Thymus (tissue), 11 donors: ENCODE results near the gene SPATA31D1. TPM values are rescaled to one million over a fixed set of nuclear protein-coding genes. Genes with fewer than 3 reads are reported as not detected.

Source experiments
- DNase-seq, 9 donors: peaks; one replicate each; pipeline ENCODE4 v3.0.0-alpha.2; 2013; ENCODE audit warnings: low spot score in 9 of 9, low read depth in 6 of 9, missing footprints in 1 of 9
- H3K27ac ChIP-seq, 2 donors: one replicate each; pipeline ENCODE4 v1.5.1; 2013; ENCODE audit warnings: control low read depth in 1 of 2, low read depth in 1 of 2, low read length in 1 of 2, mild to moderate bottlenecking in 1 of 2, moderate library complexity in 1 of 2
- H3K27me3 ChIP-seq, 2 donors: one replicate each; pipeline ENCODE4 v1.5.1; 2013; ENCODE audit warnings: low read length in 1 of 2; ENCODE audit not compliant: control insufficient read depth in 2 of 2, insufficient read depth in 1 of 2
- H3K36me3 ChIP-seq, 2 donors: one replicate each; pipeline ENCODE4 v1.5.1; 2013; ENCODE audit warnings: low read length in 1 of 2, mild to moderate bottlenecking in 1 of 2, moderate library complexity in 1 of 2; ENCODE audit not compliant: control insufficient read depth in 2 of 2, insufficient read depth in 2 of 2
- H3K4me1 ChIP-seq, 2 donors: one replicate each; pipeline ENCODE4 v1.5.1; 2013; ENCODE audit warnings: low read length in 2 of 2; ENCODE audit not compliant: control insufficient read depth in 2 of 2, insufficient read depth in 2 of 2
- H3K4me3 ChIP-seq, 2 donors: one replicate each; pipeline ENCODE4 v1.5.1; 2013; ENCODE audit warnings: low read length in 2 of 2, control low read depth in 1 of 2, mild to moderate bottlenecking in 1 of 2
- H3K9me3 ChIP-seq, 2 donors: one replicate each; pipeline ENCODE4 v1.5.1; 2013; ENCODE audit warnings: low read length in 1 of 2, mild to moderate bottlenecking in 1 of 2; ENCODE audit not compliant: control insufficient read depth in 2 of 2, insufficient read depth in 1 of 2
- WGBS: extraction: QIAGEN DNeasy Blood & Tissue Kit; methylation state at CpG from one replicate; pipeline ENCODE4 v1.1.7; 2013; 5-methylcytosine and 5-hydroxymethylcytosine counted together
- polyA plus RNA-seq: library from polyadenylated mRNA; stranded (reverse); fragments of 200-250 nt; gene quantifications from one replicate; pipeline ENCODE4 v1.2.3, GENCODE V29; 2013
- total RNA-seq: library from RNA; stranded (reverse); fragments of 120-200 nt; gene quantifications from one replicate; pipeline ENCODE4 v1.2.4, GENCODE V29; 2013
- donor health status: healthy.

SPATA31D1 gene
- total and polyA plus RNA-seq, 2 donors: under 0.01 TPM; not detected in 1

DNA sequence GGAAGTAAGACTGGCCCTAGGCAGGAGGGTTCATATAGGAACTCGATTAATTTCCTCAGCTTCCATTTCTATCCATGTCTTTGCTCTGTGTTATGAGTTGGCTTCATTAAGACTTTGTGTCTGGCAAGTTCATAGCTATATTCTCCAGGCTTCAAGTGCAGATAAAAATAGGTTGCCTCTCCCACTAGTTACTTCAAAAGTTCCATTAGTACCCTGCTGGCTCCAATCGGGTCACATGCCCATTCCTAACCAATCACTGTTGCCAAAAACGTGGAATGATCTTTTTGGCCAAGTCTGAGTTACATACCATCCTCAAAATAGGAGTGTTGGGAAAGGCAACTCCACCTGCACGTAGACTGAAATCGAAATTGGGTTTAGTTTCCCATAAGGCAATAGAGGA is 13.8 kb upstream of the SPATA31D1 start:
- no peak overlapping the region for H3K4me3 ChIP-seq
- WGBS: 90% methylated on average over 5 of the region's 5 CpGs
- no peaks in the 10 kb centered on the region for H3K4me1 ChIP-seq
- no peak for DNase-seq
- no peaks in the 10 kb centered on the region for H3K27me3 ChIP-seq
- peaks cover 2 to 8% of the 10 kb centered on the region in 2 donors for H3K9me3 ChIP-seq
- H3K27ac ChIP-seq: no peak overlapping the region
- H3K36me3 ChIP-seq: no peaks in the 10 kb centered on the region

DNA sequence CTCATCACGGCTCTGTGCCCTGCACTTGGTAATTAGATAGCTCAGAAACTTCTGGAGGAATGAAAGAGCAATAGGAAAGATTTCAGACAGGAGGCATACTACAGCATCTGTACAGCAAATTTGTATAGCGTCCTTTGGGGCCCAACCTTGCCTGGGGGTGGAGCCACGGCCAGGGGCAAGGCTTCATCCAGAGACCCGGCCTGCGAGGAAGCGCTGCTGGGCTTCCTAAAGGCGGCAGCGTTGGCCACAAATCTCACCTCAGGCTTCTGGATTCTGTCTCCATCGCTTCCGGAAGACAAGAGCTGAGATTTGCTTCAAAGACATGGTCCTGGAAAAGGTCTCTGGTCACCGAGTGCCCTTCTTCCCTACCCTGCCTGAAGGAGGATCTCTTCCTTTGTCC is 12.2 kb upstream of the SPATA31D1 start:
- Histone ChIP-seq H3K4me1 (no peaks in the 10 kb centered on the region), H3K4me3 (no peak overlapping the region), H3K36me3 (no peaks in the 10 kb centered on the region), H3K9me3 (peaks cover 2 to 8% of the 10 kb centered on the region in 2 donors), H3K27me3 (no peaks in the 10 kb centered on the region), H3K27ac (no peak overlapping the region)
- no peak for DNase-seq
- 95% methylated on average over 11 of the region's 11 CpGs for WGBS

DNA sequence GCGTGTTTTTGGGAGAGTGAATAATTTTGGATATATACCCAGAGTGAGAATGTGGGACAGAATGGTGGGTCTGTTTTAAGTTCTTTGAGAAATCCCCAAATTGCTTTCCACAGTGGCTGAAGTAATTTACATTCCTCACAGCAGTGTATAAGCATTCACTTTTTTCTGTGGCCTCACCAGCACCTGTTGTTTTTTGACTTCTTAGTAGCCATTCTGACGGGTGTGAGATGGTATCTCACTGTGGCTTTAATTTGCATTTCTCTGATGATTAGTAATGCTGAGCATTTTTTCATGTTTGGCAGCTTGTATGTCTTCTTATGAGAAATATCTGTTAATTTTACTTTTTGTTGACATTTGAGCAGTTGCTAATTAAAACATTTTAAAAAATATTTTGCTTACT is 9.4 kb upstream of the SPATA31D1 start:
- WGBS: 68% methylated on average over 2 of the region's 2 CpGs
- no peaks in the 10 kb centered on the region for H3K27me3 ChIP-seq
- DNase-seq: no peak

DNA sequence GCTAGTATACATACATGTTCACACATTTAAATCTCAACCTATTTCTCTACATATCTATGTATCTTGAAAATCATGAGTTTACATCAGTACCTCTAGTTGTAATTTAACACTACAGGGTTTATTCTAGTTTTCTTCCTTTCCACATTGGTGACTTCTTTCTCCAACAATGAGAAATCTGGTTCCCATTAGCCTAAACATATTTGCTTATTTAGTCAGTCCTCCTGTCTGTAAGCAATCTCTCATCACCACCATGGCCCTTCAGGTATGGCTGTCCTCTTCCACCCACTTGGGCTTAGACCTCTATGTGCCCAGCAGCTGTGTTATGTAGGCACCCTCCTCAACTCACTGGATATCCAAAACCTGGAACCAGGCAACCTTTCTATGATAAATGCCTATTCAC is 8.0 kb upstream of the SPATA31D1 start:
- Histone ChIP-seq H3K27me3 (no peaks in the 10 kb centered on the region), H3K9me3 (peaks cover 2 to 5% of the 10 kb centered on the region in 2 donors), H3K4me3 (no peak overlapping the region), H3K36me3 (no peaks in the 10 kb centered on the region), H3K27ac (no peak overlapping the region), H3K4me1 (no peaks in the 10 kb centered on the region)
- no peak for DNase-seq

More for the DNA sequence above, 9.4 kb upstream of the SPATA31D1 start:
- H3K36me3 ChIP-seq: no peaks in the 10 kb centered on the region
- H3K4me1 ChIP-seq: no peaks in the 10 kb centered on the region
- H3K9me3 ChIP-seq: peaks cover 2 to 5% of the 10 kb centered on the region in 2 donors
- H3K27ac ChIP-seq: no peak overlapping the region
- H3K4me3 ChIP-seq: no peak overlapping the region

DNA sequence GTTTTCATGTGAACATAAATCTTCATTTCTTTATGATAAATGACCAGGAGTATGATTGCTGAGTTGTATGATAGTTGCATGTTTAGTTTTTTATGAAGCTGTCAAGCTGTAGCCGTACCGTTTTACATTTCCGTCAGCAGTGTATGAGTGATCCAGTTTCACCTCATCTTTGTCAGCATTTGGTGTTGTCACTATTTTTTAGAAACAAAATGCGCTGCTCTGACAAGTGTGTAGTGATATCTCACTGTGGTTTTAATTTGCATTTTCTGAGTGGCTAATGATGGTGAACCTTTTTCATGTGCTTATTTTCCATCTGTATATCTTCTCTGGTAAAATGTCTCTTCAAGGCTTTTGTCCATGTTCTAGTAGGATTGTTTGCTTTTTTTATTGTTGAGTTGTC is 6.7 kb upstream of the SPATA31D1 start:
- H3K4me1 ChIP-seq: no peaks in the 10 kb centered on the region
- whole genome bisulfite sequencing: 87% methylated on average over 4 of the region's 4 CpGs
- no peaks in the 10 kb centered on the region for H3K27me3 ChIP-seq
- no peak for DNase-seq
- H3K9me3 ChIP-seq: no peaks in the 10 kb centered on the region
- H3K36me3 ChIP-seq: no peaks in the 10 kb centered on the region
- no peak overlapping the region for H3K27ac ChIP-seq
- no peak overlapping the region for H3K4me3 ChIP-seq

DNA sequence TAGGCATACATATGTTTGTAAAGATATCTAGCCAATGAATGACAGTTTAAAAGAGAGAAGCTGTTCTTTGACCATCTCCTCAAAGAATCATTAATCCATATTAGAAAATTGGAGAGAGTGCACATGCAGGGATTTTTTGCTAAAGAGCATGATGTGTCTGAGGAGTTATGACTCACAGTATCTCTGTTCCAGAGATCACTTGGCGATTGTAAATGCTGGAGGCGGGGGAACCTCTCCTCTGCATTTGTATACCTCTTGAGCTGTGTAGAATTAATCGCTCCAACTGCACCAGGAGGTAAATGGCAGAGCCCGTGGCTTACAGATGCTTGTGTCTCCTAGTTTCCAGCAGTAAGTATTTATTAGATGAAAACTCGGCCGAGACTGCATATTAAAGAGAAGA is 3.6 kb upstream of the SPATA31D1 start:
- Histone ChIP-seq H3K27me3 (no peaks in the 10 kb centered on the region), H3K4me1 (no peaks in the 10 kb centered on the region), H3K4me3 (no peak overlapping the region), H3K9me3 (no peaks in the 10 kb centered on the region), H3K27ac (no peak overlapping the region), H3K36me3 (no peaks in the 10 kb centered on the region)
- no peak for DNase-seq
- 86% methylated on average over 6 of the region's 6 CpGs for whole genome bisulfite sequencing

DNA sequence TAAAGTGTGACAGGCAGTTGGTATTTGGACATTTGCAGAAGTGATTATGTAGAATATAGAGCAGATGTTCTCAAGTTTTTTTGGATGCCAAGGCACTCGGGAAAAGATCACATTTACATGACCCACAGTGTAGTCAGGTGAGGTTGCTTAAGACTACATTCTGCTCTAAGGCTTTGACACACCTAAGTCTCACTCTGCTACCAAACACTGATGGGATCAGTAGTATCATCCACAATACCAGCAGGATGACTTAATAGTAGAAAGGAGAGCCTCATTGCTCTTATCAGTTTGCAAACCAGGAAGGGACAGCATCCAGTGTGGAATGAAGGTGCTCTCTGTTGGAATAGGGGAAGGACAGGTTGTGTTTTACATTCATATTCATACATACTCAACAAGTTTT is 2.5 kb upstream of the SPATA31D1 start:
- H3K27me3 ChIP-seq: no peaks in the 10 kb centered on the region
- no peaks in the 10 kb centered on the region for H3K4me1 ChIP-seq
- 91% methylated on average over 1 of the region's 1 CpG for WGBS

DNA sequence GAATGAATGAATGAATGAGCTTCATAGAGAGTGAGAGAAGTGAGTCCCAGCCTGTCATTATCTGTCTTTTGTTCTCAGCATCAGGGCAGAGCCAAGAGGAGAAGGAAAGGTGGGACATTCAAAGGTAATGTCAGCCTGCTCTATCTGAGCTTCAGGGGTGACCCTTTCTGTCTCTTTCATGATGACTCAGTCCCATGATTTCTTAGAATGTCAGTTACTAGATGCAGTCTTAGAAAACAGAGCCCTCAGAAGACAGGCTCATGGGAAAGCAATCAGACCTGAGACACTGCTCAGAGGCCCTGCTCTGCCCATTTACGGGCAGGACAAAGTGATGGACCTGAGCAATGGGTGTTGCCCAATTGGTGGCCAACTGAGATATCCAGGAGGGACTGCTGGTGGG is 1.1 kb downstream of the SPATA31D1 start:
- no peak for DNase-seq
- no peaks in the 10 kb centered on the region for H3K9me3 ChIP-seq
- no peaks in the 10 kb centered on the region for H3K27me3 ChIP-seq
- 98% methylated on average over 1 of the region's 1 CpG for WGBS
- no peak overlapping the region for H3K4me3 ChIP-seq
- H3K27ac ChIP-seq: no peak overlapping the region
- H3K4me1 ChIP-seq: no peaks in the 10 kb centered on the region
- H3K36me3 ChIP-seq: no peaks in the 10 kb centered on the region

More for the DNA sequence above, 2.5 kb upstream of the SPATA31D1 start:
- no peak overlapping the region for H3K4me3 ChIP-seq
- no peaks in the 10 kb centered on the region for H3K9me3 ChIP-seq
- no peaks in the 10 kb centered on the region for H3K36me3 ChIP-seq
- DNase-seq: no peak
- no peak overlapping the region for H3K27ac ChIP-seq

DNA sequence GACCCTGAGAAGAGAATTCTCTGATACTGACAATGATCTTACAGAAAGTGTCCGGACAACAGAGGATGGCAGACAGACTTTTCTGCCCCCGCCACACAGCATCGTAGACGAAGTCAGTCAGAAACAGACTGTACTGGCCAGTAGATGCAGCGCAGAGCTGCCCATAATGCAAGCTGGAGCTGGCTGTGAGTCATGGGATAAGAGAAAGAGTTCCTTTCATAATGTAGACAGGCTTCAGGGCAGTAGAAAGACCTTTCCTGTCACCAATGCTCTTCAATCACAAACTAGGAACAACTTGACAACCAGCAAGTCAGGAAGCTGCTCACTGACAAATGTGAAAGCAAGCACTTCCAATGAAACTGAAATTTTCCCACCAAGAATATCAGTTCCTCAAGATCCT is 5.1 kb downstream of the SPATA31D1 start:
- DNase-seq: no peak
- H3K27me3 ChIP-seq: no peaks in the 10 kb centered on the region
- no peak overlapping the region for H3K27ac ChIP-seq
- no peak overlapping the region for H3K4me3 ChIP-seq
- H3K36me3 ChIP-seq: no peaks in the 10 kb centered on the region
- 95% methylated on average over 5 of the region's 5 CpGs for WGBS
- H3K4me1 ChIP-seq: no peaks in the 10 kb centered on the region
- H3K9me3 ChIP-seq: no peaks in the 10 kb centered on the region

DNA sequence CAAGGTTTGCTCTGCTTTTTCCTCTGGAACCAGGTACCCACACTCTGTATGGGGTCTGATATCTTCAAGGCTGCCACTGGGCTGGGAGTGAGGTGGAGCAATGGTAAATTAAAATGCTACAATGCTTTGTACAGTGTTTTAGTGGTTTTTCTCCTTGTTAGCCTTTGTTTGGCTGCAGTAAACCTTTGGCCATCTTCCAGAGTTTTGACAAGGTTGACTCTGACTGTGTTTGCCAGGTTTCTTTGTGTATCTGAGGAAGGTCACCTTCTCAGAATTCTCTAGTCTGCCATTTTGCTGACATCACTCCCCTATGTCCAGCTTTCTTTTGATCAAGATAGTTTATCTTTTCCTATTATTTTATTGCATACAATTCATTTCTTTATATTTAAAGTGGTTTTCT is 11.2 kb downstream of the SPATA31D1 start:
- no peak for DNase-seq
- no peaks in the 10 kb centered on the region for H3K27me3 ChIP-seq
- no peaks in the 10 kb centered on the region for H3K4me1 ChIP-seq
- H3K27ac ChIP-seq: no peak overlapping the region
- H3K36me3 ChIP-seq: no peaks in the 10 kb centered on the region
- H3K9me3 ChIP-seq: no peaks in the 10 kb centered on the region
- no peak overlapping the region for H3K4me3 ChIP-seq
